ENCODE results near the gene AGR2. TPM values are rescaled to one million over a fixed set of nuclear protein-coding genes. Genes with fewer than 3 reads are reported as not detected.

The AGR2 gene
- total RNA-seq, 1 donor from 2014 or later: not detected

GRCh38 chr7:16850614-16851466, 46.0 kb upstream of the AGR2 start:
- no peak overlapping the region for H3K4me3 ChIP-seq (ENCODE audit: insufficient read depth, low read depth, low read length)
- no peaks in the 10 kb centered on the region for H3K9me3 Mint-ChIP-seq (ENCODE audit: unreplicated experiment)
- H3K36me3 Mint-ChIP-seq (ENCODE audit: low read depth, unreplicated experiment): no peaks in the 10 kb centered on the region
- FAIRE-seq (no peak), DNase-seq (ENCODE audit: low read depth) (no peak)
- H3K79me2 ChIP-seq (ENCODE audit: insufficient read depth, low read length): no peaks in the 10 kb centered on the region
- TF ChIP-seq CTCF (IDR thresholded peaks at IDR 0.05; ENCODE audit: insufficient read depth, low read depth, low read length) (no peak), EZH2 (IDR thresholded peaks at IDR 0.05; ENCODE audit: insufficient read depth, low read length) (no peak)
- H3K4me1 Mint-ChIP-seq (ENCODE audit: low read depth, unreplicated experiment): peaks cover 22% of the 10 kb centered on the region
- H3K27me3 Mint-ChIP-seq (ENCODE audit: low read depth, unreplicated experiment): peaks cover 2% of the 10 kb centered on the region
- no peaks in the 10 kb centered on the region for H3K9me3 ChIP-seq (ENCODE audit: insufficient read depth, low read depth, low read length)
- no peak overlapping the region for H3K4me2 ChIP-seq (ENCODE audit: low read length)
- H2AFZ ChIP-seq (ENCODE audit: low read depth, low read length): peak overlapping the region; percentile 47
- H3K36me3 ChIP-seq (ENCODE audit: insufficient read depth, low read length): no peaks in the 10 kb centered on the region
- H3K27ac Mint-ChIP-seq (ENCODE audit: unreplicated experiment): no peak overlapping the region
- no peaks in the 10 kb centered on the region for H4K20me1 ChIP-seq (ENCODE audit: insufficient read depth, low read length)
- H3K27me3 ChIP-seq (ENCODE audit: insufficient read depth, low read length): no peaks in the 10 kb centered on the region
- no peak overlapping the region for H3K9ac ChIP-seq (ENCODE audit: low read length)
- no peak overlapping the region for H3K27ac ChIP-seq (ENCODE audit: low read depth, low read length)
- no peak overlapping the region for H3K4me3 Mint-ChIP-seq (ENCODE audit: unreplicated experiment)
- H3K4me1 ChIP-seq (ENCODE audit: insufficient read depth, low read length): peaks cover 4% of the 10 kb centered on the region

- no peak for DNase-seq (ENCODE audit: low read depth)
- H3K9ac ChIP-seq (ENCODE audit: low read length): no peak overlapping the region
- H3K4me3 ChIP-seq (ENCODE audit: insufficient read depth, low read depth, low read length): no peak overlapping the region
- H3K4me1 ChIP-seq (ENCODE audit: insufficient read depth, low read length): peaks cover 4% of the 10 kb centered on the region
- Mint-ChIP-seq H3K36me3 (ENCODE audit: low read depth, unreplicated experiment) (no peaks in the 10 kb centered on the region), H3K4me3 (ENCODE audit: unreplicated experiment) (no peak overlapping the region), H3K27me3 (ENCODE audit: low read depth, unreplicated experiment) (peaks cover 2% of the 10 kb centered on the region), H3K27ac (ENCODE audit: unreplicated experiment) (no peak overlapping the region), H3K9me3 (ENCODE audit: unreplicated experiment) (no peaks in the 10 kb centered on the region), H3K4me1 (ENCODE audit: low read depth, unreplicated experiment) (peaks cover 22% of the 10 kb centered on the region)
- H3K36me3 ChIP-seq (ENCODE audit: insufficient read depth, low read length): no peaks in the 10 kb centered on the region
- no peaks in the 10 kb centered on the region for H3K27me3 ChIP-seq (ENCODE audit: insufficient read depth, low read length)
- H4K20me1 ChIP-seq (ENCODE audit: insufficient read depth, low read length): no peaks in the 10 kb centered on the region
- no peaks in the 10 kb centered on the region for H3K79me2 ChIP-seq (ENCODE audit: insufficient read depth, low read length)
- H3K27ac ChIP-seq (ENCODE audit: low read depth, low read length): no peak overlapping the region
- H3K9me3 ChIP-seq (ENCODE audit: insufficient read depth, low read depth, low read length): no peaks in the 10 kb centered on the region
- no peak for FAIRE-seq
- H2AFZ ChIP-seq (ENCODE audit: low read depth, low read length): no peak overlapping the region
- TF ChIP-seq CTCF (IDR thresholded peaks at IDR 0.05; ENCODE audit: insufficient read depth, low read depth, low read length): no peak
- TF ChIP-seq EZH2 (IDR thresholded peaks at IDR 0.05; ENCODE audit: insufficient read depth, low read length): no peak
- no peak overlapping the region for H3K4me2 ChIP-seq (ENCODE audit: low read length)
Observed at GRCh38 chr7:16849296-16850148, 44.7 kb upstream of the AGR2 start.
